GM21360 (cell line): ENCODE results near the gene MGAT5.
"Not testable (repeated sequence)": the region's sequence is repeated elsewhere in the genome, so short reads cannot be mapped to it uniquely, and the experiment has no call there.

ENCODE experiments used
- ATAC-seq: cut with Tn5 transposase; IDR thresholded peaks from one replicate; pipeline ENCODE4 v1.9.1; 2021; ENCODE audit warnings: mild to moderate bottlenecking, moderate library complexity; ENCODE audit not compliant: unreplicated experiment

Gene MGAT5

GRCh38 chr2:134276381-134277172 lies 22.7 kb downstream of the MGAT5 start:
- no peak for ATAC-seq

GRCh38 chr2:134277223-134277622 lies 23.4 kb downstream of the MGAT5 start:
- no peak for ATAC-seq

- no peak for ATAC-seq
Observed at GRCh38 chr2:134278553-134278952, 24.7 kb downstream of the MGAT5 start.

- ATAC-seq = no peak
Observed at GRCh38 chr2:134279417-134279816, 25.5 kb downstream of the MGAT5 start.

- ATAC-seq = no peak
Observed at GRCh38 chr2:134280231-134280630, 26.4 kb downstream of the MGAT5 start.

GRCh38 chr2:134280726-134281125 lies 26.9 kb downstream of the MGAT5 start:
- no peak for ATAC-seq

GRCh38 chr2:134281815-134282419 lies 28.0 kb downstream of the MGAT5 start:
- no peak for ATAC-seq

- peak; percentile 88 for ATAC-seq
Observed at GRCh38 chr2:134282629-134283400, 28.9 kb downstream of the MGAT5 start.

- ATAC-seq = no peak
Observed at GRCh38 chr2:134283661-134284060, 29.8 kb downstream of the MGAT5 start.

- ATAC-seq = no peak
Observed at GRCh38 chr2:134284119-134284670, 30.3 kb downstream of the MGAT5 start.

GRCh38 chr2:134287323-134287722 lies 33.5 kb downstream of the MGAT5 start:
- ATAC-seq = peak; percentile 41

- no peak for ATAC-seq
Observed at GRCh38 chr2:134288814-134289213, 34.9 kb downstream of the MGAT5 start.

GRCh38 chr2:134289225-134289624 lies 35.4 kb downstream of the MGAT5 start:
- no peak for ATAC-seq

- no peak for ATAC-seq
Observed at GRCh38 chr2:134290358-134290757, 36.5 kb downstream of the MGAT5 start.

GRCh38 chr2:134292514-134292913 lies 38.6 kb downstream of the MGAT5 start:
- ATAC-seq = no peak

GRCh38 chr2:134293719-134294537 lies 40.1 kb downstream of the MGAT5 start:
- no peak for ATAC-seq

GRCh38 chr2:134294598-134294997 lies 40.7 kb downstream of the MGAT5 start:
- not testable (repeated sequence) for ATAC-seq

- no peak for ATAC-seq
Observed at GRCh38 chr2:134295441-134295840, 41.6 kb downstream of the MGAT5 start.

GRCh38 chr2:134296301-134296700 lies 42.4 kb downstream of the MGAT5 start:
- no peak for ATAC-seq

- ATAC-seq = no peak
Observed at GRCh38 chr2:134299334-134299733, 45.5 kb downstream of the MGAT5 start.

- ATAC-seq = no peak
Observed at GRCh38 chr2:134300585-134300984, 46.7 kb downstream of the MGAT5 start.
